Stimulated activated effector memory CD8-positive, alpha-beta T cell treated with anti-CD3 and anti-CD28 coated beads, Interleukin-12 subunit alpha, Interleukin-12 subunit beta, amount 100 ng/mL, for 72 hours (primary cell): Measurements from ENCODE around the gene SCAF4.
"Not testable (repeated sequence)": the region's sequence is repeated elsewhere in the genome, so short reads cannot be mapped to it uniquely, and the experiment has no call there.

Experiments
- ATAC-seq: fragments of 150-1000 bp; cut with Tn5 transposase; 2 replicates; pipeline ENCODE4 v1.10.0; 2021
- DNase-seq, 2 donors: peaks; one replicate each; pipeline ENCODE4 v3.0.0; 2021 to 2022; ENCODE audit warnings: low spot score in 2 of 2
- H3K27ac Mint-ChIP-seq: one replicate; pipeline ENCODE4 v1.8.0; 2022; ENCODE audit warnings: mild to moderate bottlenecking, mixed read lengths
- H3K36me3 Mint-ChIP-seq: one replicate; pipeline ENCODE4 v1.8.0; 2022; ENCODE audit warnings: mild to moderate bottlenecking, mixed read lengths
- H3K4me1 Mint-ChIP-seq: one replicate; pipeline ENCODE4 v1.8.0; 2022; ENCODE audit warnings: mixed read lengths
- H3K4me3 Mint-ChIP-seq: one replicate; pipeline ENCODE4 v1.8.0; 2022; ENCODE audit warnings: mild to moderate bottlenecking, mixed read lengths
- H3K9me3 Mint-ChIP-seq: one replicate; pipeline ENCODE4 v1.8.0; 2022; ENCODE audit warnings: mixed read lengths

The SCAF4 gene

GRCh38 chr21:31660259-31660565 lies 71.7 kb downstream of the SCAF4 start:
- DNase-seq (peak in 1 of 2 donors; percentile 70), ATAC-seq (no peak)
- peak overlapping the region; percentile 95 for H3K27ac Mint-ChIP-seq
- H3K4me3 Mint-ChIP-seq, result peak overlapping the region; percentile 90
- no peaks in the 10 kb centered on the region for H3K9me3 Mint-ChIP-seq
- H3K36me3 Mint-ChIP-seq, result peaks cover 58% of the 10 kb centered on the region
- peaks cover 59% of the 10 kb centered on the region for H3K4me1 Mint-ChIP-seq

- H3K4me1 Mint-ChIP-seq, result peaks cover 59% of the 10 kb centered on the region
- DNase-seq (peak; percentile 91 to 96), ATAC-seq (peak; percentile 96)
- peaks cover 53% of the 10 kb centered on the region for H3K36me3 Mint-ChIP-seq
- no peaks in the 10 kb centered on the region for H3K9me3 Mint-ChIP-seq
- peak within 1 kb of the TSS; percentile 95 for H3K27ac Mint-ChIP-seq
- H3K4me3 Mint-ChIP-seq, result peak within 1 kb of the TSS; percentile 90
Observed at GRCh38 chr21:31659536-31660258, 72.2 kb downstream of the SCAF4 start, which contains the start of gene SOD1. Gene SOD1 (plus strand): TSS chr21:31659693. CDS start chr21:31659770, 77 bp downstream.

- peaks cover 57% of the 10 kb centered on the region for H3K4me1 Mint-ChIP-seq
- peak overlapping the region; percentile 95 for H3K27ac Mint-ChIP-seq
- DNase-seq (no peak), ATAC-seq (peak; percentile 65)
- H3K36me3 Mint-ChIP-seq, result peaks cover 48% of the 10 kb centered on the region
- H3K9me3 Mint-ChIP-seq, result no peaks in the 10 kb centered on the region
- H3K4me3 Mint-ChIP-seq, result peak overlapping the region; percentile 90
Observed at GRCh38 chr21:31659286-31659535, 72.7 kb downstream of the SCAF4 start.

GRCh38 chr21:31658053-31658452 lies 73.9 kb downstream of the SCAF4 start:
- Mint-ChIP-seq H3K4me3 (no peak overlapping the region), H3K36me3 (peaks cover 40% of the 10 kb centered on the region), H3K27ac (no peak overlapping the region), H3K4me1 (peaks cover 53% of the 10 kb centered on the region), H3K9me3 (no peaks in the 10 kb centered on the region)
- ATAC-seq (no peak), DNase-seq (no peak)

- Mint-ChIP-seq H3K4me1 (peaks cover 41% of the 10 kb centered on the region), H3K4me3 (peak overlapping the region; percentile 64), H3K36me3 (peaks cover 24% of the 10 kb centered on the region), H3K27ac (peak overlapping the region; percentile 66), H3K9me3 (no peaks in the 10 kb centered on the region)
- peak; percentile 48 for ATAC-seq
- no peak for DNase-seq
Observed at GRCh38 chr21:31656199-31657095, 75.5 kb downstream of the SCAF4 start.

GRCh38 chr21:31654821-31655580 lies 76.9 kb downstream of the SCAF4 start:
- not testable (repeated sequence) for H3K9me3 Mint-ChIP-seq, DNase-seq, ATAC-seq
- Mint-ChIP-seq H3K4me3 (peak overlapping the region; percentile 64), H3K4me1 (peaks cover 32% of the 10 kb centered on the region), H3K36me3 (peaks cover 15% of the 10 kb centered on the region), H3K27ac (peak overlapping the region; percentile 69)

GRCh38 chr21:31654340-31654739 lies 77.6 kb downstream of the SCAF4 start:
- peak overlapping the region; percentile 69 for H3K27ac Mint-ChIP-seq
- no peak for DNase-seq

GRCh38 chr21:31651491-31651890 lies 80.4 kb downstream of the SCAF4 start:
- H3K9me3 Mint-ChIP-seq, H3K4me3 Mint-ChIP-seq, H3K36me3 Mint-ChIP-seq, DNase-seq, ATAC-seq, H3K27ac Mint-ChIP-seq: not testable (repeated sequence)
- H3K4me1 Mint-ChIP-seq, result peaks cover 19% of the 10 kb centered on the region

More at GRCh38 chr21:31654340-31654739, 77.6 kb downstream of the SCAF4 start:
- no peak for ATAC-seq
- peak overlapping the region; percentile 64 for H3K4me3 Mint-ChIP-seq
- H3K4me1 Mint-ChIP-seq, result peaks cover 32% of the 10 kb centered on the region
- no peaks in the 10 kb centered on the region for H3K9me3 Mint-ChIP-seq
- H3K36me3 Mint-ChIP-seq, result peaks cover 10% of the 10 kb centered on the region

- H3K9me3 Mint-ChIP-seq, result no peaks in the 10 kb centered on the region
Observed at GRCh38 chr21:31650930-31651329, 81.0 kb downstream of the SCAF4 start.

GRCh38 chr21:31647650-31648049 lies 84.3 kb downstream of the SCAF4 start:
- Mint-ChIP-seq H3K36me3 (no peaks in the 10 kb centered on the region), H3K27ac (no peak overlapping the region), H3K4me3 (no peak overlapping the region), H3K4me1 (no peaks in the 10 kb centered on the region), H3K9me3 (no peaks in the 10 kb centered on the region)
- ATAC-seq (no peak), DNase-seq (no peak)

More at GRCh38 chr21:31650930-31651329, 81.0 kb downstream of the SCAF4 start:
- no peak for ATAC-seq
- H3K27ac Mint-ChIP-seq, result no peak overlapping the region
- H3K4me3 Mint-ChIP-seq, result no peak overlapping the region
- no peak for DNase-seq
- peaks cover under 1% of the 10 kb centered on the region for H3K36me3 Mint-ChIP-seq
- peaks cover 15% of the 10 kb centered on the region for H3K4me1 Mint-ChIP-seq

- no peaks in the 10 kb centered on the region for H3K4me1 Mint-ChIP-seq
Observed at GRCh38 chr21:31644643-31645042, 87.3 kb downstream of the SCAF4 start.

GRCh38 chr21:31641416-31641922 lies 90.4 kb downstream of the SCAF4 start:
- ATAC-seq, result no peak
- Mint-ChIP-seq H3K4me3 (no peak overlapping the region), H3K27ac (no peak overlapping the region), H3K36me3 (no peaks in the 10 kb centered on the region), H3K9me3 (peaks cover 6% of the 10 kb centered on the region), H3K4me1 (no peaks in the 10 kb centered on the region)
- no peak for DNase-seq

More at GRCh38 chr21:31644643-31645042, 87.3 kb downstream of the SCAF4 start:
- Mint-ChIP-seq H3K27ac (no peak overlapping the region), H3K36me3 (no peaks in the 10 kb centered on the region), H3K9me3 (no peaks in the 10 kb centered on the region), H3K4me3 (no peak overlapping the region)
- DNase-seq, result no peak
- no peak for ATAC-seq

GRCh38 chr21:31636874-31637273 lies 95.0 kb downstream of the SCAF4 start:
- no peak for DNase-seq
- no peak overlapping the region for H3K4me3 Mint-ChIP-seq

GRCh38 chr21:31634993-31635392 lies 96.9 kb downstream of the SCAF4 start:
- Mint-ChIP-seq H3K9me3 (peaks cover 7% of the 10 kb centered on the region), H3K4me3 (no peak overlapping the region)

More at GRCh38 chr21:31636874-31637273, 95.0 kb downstream of the SCAF4 start:
- Mint-ChIP-seq H3K36me3 (no peaks in the 10 kb centered on the region), H3K9me3 (peaks cover 7% of the 10 kb centered on the region), H3K27ac (no peak overlapping the region), H3K4me1 (no peaks in the 10 kb centered on the region)
- no peak for ATAC-seq

GRCh38 chr21:31631881-31632280 lies 100.0 kb downstream of the SCAF4 start:
- not testable (repeated sequence) for ATAC-seq, DNase-seq, H3K36me3 Mint-ChIP-seq, H3K27ac Mint-ChIP-seq, H3K9me3 Mint-ChIP-seq, H3K4me1 Mint-ChIP-seq, H3K4me3 Mint-ChIP-seq

More at GRCh38 chr21:31634993-31635392, 96.9 kb downstream of the SCAF4 start:
- no peak for DNase-seq
- Mint-ChIP-seq H3K4me1 (no peaks in the 10 kb centered on the region), H3K27ac (no peak overlapping the region), H3K36me3 (no peaks in the 10 kb centered on the region)
- no peak for ATAC-seq
